ENCODE results near the gene LRP8. TPM values are rescaled to one million over a fixed set of nuclear protein-coding genes. Genes with fewer than 3 reads are reported as not detected.

The LRP8 gene
- total and polyA plus RNA-seq, 8 donors = 0.58 to 26.8 (median 2.3) TPM

DNA sequence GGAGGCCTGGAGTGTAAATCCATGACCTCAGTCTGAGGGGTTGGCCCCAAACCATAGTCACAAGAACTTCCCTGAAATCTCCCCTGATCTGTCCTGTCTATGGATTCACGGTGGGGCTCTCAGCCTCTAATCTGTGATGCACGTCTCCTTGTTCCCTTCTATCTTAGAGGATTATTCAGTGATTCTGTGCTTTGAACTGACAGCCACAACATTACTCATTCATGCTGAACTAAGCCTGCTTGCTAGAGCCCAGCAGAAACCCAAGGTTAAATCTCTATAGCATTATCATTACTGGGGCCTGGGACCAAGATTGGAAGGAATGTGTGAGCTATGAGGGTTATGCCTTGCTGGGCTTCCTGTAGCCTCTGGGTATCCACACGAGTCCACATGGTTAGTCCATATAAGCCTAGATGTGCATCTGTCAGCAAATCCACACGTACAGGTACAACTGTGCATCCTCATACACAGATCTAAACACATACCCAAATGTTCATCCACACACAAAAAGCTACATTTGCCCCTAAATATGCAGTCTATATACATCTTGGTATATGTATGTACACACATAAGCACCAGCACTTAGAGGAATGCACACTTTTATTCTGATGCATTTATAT is 67.1 kb downstream of the LRP8 start:
- intact Hi-C loops (cut with DNase I; ENCODE audit: low total_unique reads) = no loop called here
- no peak for TF ChIP-seq EP300 (IDR thresholded peaks at IDR 0.05)
- no peak for TF ChIP-seq POLR2A (IDR thresholded peaks at IDR 0.05)
- TF ChIP-seq, protein P1, sequence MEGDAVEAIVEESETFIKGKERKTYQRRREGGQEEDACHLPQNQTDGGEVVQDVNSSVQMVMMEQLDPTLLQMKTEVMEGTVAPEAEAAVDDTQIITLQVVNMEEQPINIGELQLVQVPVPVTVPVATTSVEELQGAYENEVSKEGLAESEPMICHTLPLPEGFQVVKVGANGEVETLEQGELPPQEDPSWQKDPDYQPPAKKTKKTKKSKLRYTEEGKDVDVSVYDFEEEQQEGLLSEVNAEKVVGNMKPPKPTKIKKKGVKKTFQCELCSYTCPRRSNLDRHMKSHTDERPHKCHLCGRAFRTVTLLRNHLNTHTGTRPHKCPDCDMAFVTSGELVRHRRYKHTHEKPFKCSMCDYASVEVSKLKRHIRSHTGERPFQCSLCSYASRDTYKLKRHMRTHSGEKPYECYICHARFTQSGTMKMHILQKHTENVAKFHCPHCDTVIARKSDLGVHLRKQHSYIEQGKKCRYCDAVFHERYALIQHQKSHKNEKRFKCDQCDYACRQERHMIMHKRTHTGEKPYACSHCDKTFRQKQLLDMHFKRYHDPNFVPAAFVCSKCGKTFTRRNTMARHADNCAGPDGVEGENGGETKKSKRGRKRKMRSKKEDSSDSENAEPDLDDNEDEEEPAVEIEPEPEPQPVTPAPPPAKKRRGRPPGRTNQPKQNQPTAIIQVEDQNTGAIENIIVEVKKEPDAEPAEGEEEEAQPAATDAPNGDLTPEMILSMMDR (IDR thresholded peaks at IDR 0.05) = no peak
- no peak for TF ChIP-seq POLR2AphosphoS5 (IDR thresholded peaks at IDR 0.05)
- Histone ChIP-seq H3K27ac (no peak overlapping the region), H3K27me3 (no peaks in the 10 kb centered on the region), H3K4me1 (peaks cover 0 to 11% (median 3%) of the 10 kb centered on the region in 4 donors), H3K4me3 (no peak overlapping the region), H3K36me3 (peaks cover 0 to 31% (median under 1%) of the 10 kb centered on the region in 4 donors), H3K9me3 (no peaks in the 10 kb centered on the region)
- WGBS, 5 donors = 89 to 94% (median 90%) methylated on average over 4 of the region's 4 CpGs
- no peak for DNase-seq

GRCh38 chr1:53259932-53260331 is 67.9 kb downstream of the LRP8 start:
- no peaks in the 10 kb centered on the region for H3K27me3 ChIP-seq
- no peak overlapping the region for H3K4me3 ChIP-seq
- TF ChIP-seq, protein P1 (IDR thresholded peaks at IDR 0.05) = no peak
- TF ChIP-seq EP300 (IDR thresholded peaks at IDR 0.05) (no peak), POLR2AphosphoS5 (IDR thresholded peaks at IDR 0.05) (no peak), POLR2A (IDR thresholded peaks at IDR 0.05) (no peak)
- H3K36me3 ChIP-seq = peaks cover 0 to 28% (median 0%) of the 10 kb centered on the region in 4 donors
- H3K27ac ChIP-seq = no peak overlapping the region
- no peaks in the 10 kb centered on the region for H3K9me3 ChIP-seq
- WGBS, 5 donors = 92 to 98% (median 95%) methylated on average over 2 of the region's 2 CpGs
- DNase-seq = no peak
- H3K4me1 ChIP-seq = peaks cover 0 to 11% (median 3%) of the 10 kb centered on the region in 4 donors
- intact Hi-C loops (cut with DNase I; ENCODE audit: low total_unique reads) = no loop called here

- H3K4me3 ChIP-seq = no peak overlapping the region
- peak overlapping the region in 3 of 5 donors; percentile 1 to 40 (median 4) for H3K27ac ChIP-seq
- DNase-seq = no peak
- 34 to 77% (median 55%) methylated on average over 1 of the region's 1 CpG for WGBS, 5 donors
- peaks cover 0 to 16% (median 0%) of the 10 kb centered on the region in 4 donors for H3K36me3 ChIP-seq
- TF ChIP-seq, protein P1 (IDR thresholded peaks at IDR 0.05) = no peak
- TF ChIP-seq POLR2AphosphoS5 (IDR thresholded peaks at IDR 0.05) (no peak), POLR2A (IDR thresholded peaks at IDR 0.05) (no peak), EP300 (IDR thresholded peaks at IDR 0.05) (no peak)
- intact Hi-C loops (cut with DNase I; ENCODE audit: low total_unique reads) = no loop called here
- peaks cover 0 to 11% (median 3%) of the 10 kb centered on the region in 4 donors for H3K4me1 ChIP-seq
- no peaks in the 10 kb centered on the region for H3K27me3 ChIP-seq
- H3K9me3 ChIP-seq = no peaks in the 10 kb centered on the region
Observed at GRCh38 chr1:53258216-53258615, 69.7 kb downstream of the LRP8 start.

GRCh38 chr1:53257454-53258081 is 70.3 kb downstream of the LRP8 start:
- WGBS, 5 donors = 37 to 65% (median 58%) methylated on average over 5 of the region's 5 CpGs
- H3K9me3 ChIP-seq = no peaks in the 10 kb centered on the region
- H3K27me3 ChIP-seq = no peaks in the 10 kb centered on the region
- H3K36me3 ChIP-seq = peaks cover 0 to 16% (median 0%) of the 10 kb centered on the region in 4 donors
- peak in 1 of 2 donors; percentile 29 for DNase-seq
- peaks cover 0 to 11% (median 3%) of the 10 kb centered on the region in 4 donors for H3K4me1 ChIP-seq
- TF ChIP-seq, protein P1 (IDR thresholded peaks at IDR 0.05) = no peak
- TF ChIP-seq EP300 (IDR thresholded peaks at IDR 0.05) (no peak), POLR2AphosphoS5 (IDR thresholded peaks at IDR 0.05) (no peak), POLR2A (IDR thresholded peaks at IDR 0.05) (no peak)
- intact Hi-C loops (cut with DNase I; ENCODE audit: low total_unique reads) = no loop called here
- no peak overlapping the region for H3K4me3 ChIP-seq
- peak overlapping the region in 3 of 5 donors; percentile 1 to 46 (median 40) for H3K27ac ChIP-seq

Measured in stomach (tissue), 9 donors.